Tibial nerve (tissue), 4 donors: Measurements from ENCODE around the gene SEL1L2.

Source experiments
- EP300 ChIP-seq, 2 donors: sonication (generic); formaldehyde crosslinking; IDR thresholded peaks; one replicate each; pipeline ENCODE4 v1.6.1; 2017; ENCODE audit warnings: antibody characterized with exemption in 2 of 2, mild to moderate bottlenecking in 1 of 2
- POLR2A ChIP-seq, 2 donors: fragments of 450-650 bp; IDR thresholded peaks; one replicate each; pipeline ENCODE4 v1.6.1; 2017; ENCODE audit warnings: antibody characterized with exemption in 2 of 2, mild to moderate bottlenecking in 2 of 2, moderate library complexity in 2 of 2
- TF ChIP-seq, protein P1 (sequence below), 5 experiments: fragments of 200-600 bp in 3 of 5; fragments of 450-650 bp in 2 of 5; sonication (generic) in 3 of 5; IDR thresholded peaks; one replicate each; pipeline ENCODE4 v1.5.1; 2016 to 2019; ENCODE audit warnings: antibody characterized with exemption in 5 of 5, mild to moderate bottlenecking in 3 of 5, moderate library complexity in 2 of 5

DNA sequence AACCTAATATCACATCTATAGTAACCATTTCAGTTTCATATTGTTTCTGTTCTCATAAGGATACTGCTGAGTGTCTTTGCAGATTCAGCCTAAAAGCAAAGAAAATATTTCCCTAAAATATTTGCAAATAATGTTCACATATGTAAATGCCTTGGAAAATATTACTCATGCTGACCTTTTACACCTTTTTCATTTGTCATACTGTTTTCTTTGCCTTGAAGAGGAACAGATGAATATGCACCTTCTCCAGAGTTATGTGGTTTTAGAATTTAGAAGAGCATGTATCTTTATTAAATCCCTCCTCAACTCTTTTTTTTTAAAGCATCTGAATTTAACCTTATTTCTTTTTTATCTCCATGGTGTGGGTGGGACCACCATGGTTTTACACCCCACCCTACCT lies 173.1 kb downstream of the SEL1L2 start:
- no peak for TF ChIP-seq POLR2A (IDR thresholded peaks at IDR 0.05)
- TF ChIP-seq EP300 (IDR thresholded peaks at IDR 0.05) = no peak
- TF ChIP-seq, protein P1, sequence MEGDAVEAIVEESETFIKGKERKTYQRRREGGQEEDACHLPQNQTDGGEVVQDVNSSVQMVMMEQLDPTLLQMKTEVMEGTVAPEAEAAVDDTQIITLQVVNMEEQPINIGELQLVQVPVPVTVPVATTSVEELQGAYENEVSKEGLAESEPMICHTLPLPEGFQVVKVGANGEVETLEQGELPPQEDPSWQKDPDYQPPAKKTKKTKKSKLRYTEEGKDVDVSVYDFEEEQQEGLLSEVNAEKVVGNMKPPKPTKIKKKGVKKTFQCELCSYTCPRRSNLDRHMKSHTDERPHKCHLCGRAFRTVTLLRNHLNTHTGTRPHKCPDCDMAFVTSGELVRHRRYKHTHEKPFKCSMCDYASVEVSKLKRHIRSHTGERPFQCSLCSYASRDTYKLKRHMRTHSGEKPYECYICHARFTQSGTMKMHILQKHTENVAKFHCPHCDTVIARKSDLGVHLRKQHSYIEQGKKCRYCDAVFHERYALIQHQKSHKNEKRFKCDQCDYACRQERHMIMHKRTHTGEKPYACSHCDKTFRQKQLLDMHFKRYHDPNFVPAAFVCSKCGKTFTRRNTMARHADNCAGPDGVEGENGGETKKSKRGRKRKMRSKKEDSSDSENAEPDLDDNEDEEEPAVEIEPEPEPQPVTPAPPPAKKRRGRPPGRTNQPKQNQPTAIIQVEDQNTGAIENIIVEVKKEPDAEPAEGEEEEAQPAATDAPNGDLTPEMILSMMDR (IDR thresholded peaks at IDR 0.05) = no peak
